WTC11 (cell line): ENCODE measurements around the gene SPTY2D1. TPM values are rescaled to one million over a fixed set of nuclear protein-coding genes. Genes with fewer than 3 reads are reported as not detected.

Source experiments
- ARID4B ChIP-seq: sonication (generic); formaldehyde crosslinking; IDR thresholded peaks from 2 replicates; pipeline ENCODE4 v1.8.0; 2023; ENCODE audit warnings: missing genetic modification reagents, mild to moderate bottlenecking, borderline replicate concordance
- ATF1 ChIP-seq: sonication (generic); formaldehyde crosslinking; IDR thresholded peaks from 2 replicates; pipeline ENCODE4 v1.8.1; 2023; ENCODE audit warnings: mild to moderate bottlenecking, moderate library complexity, missing genetic modification reagents
- ATF2 ChIP-seq: sonication (generic); formaldehyde crosslinking; IDR thresholded peaks from 2 replicates; pipeline ENCODE4 v1.8.1; 2022; ENCODE audit warnings: low read depth, missing genetic modification reagents, borderline replicate concordance
- CBFB ChIP-seq: sonication (generic); formaldehyde crosslinking; IDR thresholded peaks from 2 replicates; pipeline ENCODE4 v1.8.1; 2022; ENCODE audit warnings: mild to moderate bottlenecking, low read depth, missing genetic modification reagents
- E2F1 ChIP-seq: sonication (generic); formaldehyde crosslinking; IDR thresholded peaks from 2 replicates; pipeline ENCODE4 v1.8.0; 2022; ENCODE audit warnings: mild to moderate bottlenecking, missing genetic modification reagents
- E2F4 ChIP-seq: sonication (generic); formaldehyde crosslinking; IDR thresholded peaks from 2 replicates; pipeline ENCODE4 v1.8.1; 2022; ENCODE audit warnings: low read depth, mild to moderate bottlenecking, moderate library complexity, missing genetic modification reagents, borderline replicate concordance
- IRF2 ChIP-seq: sonication (generic); formaldehyde crosslinking; IDR thresholded peaks from 2 replicates; pipeline ENCODE4 v1.8.0; 2022; ENCODE audit warnings: low read depth, missing genetic modification reagents, borderline replicate concordance
- JAZF1 ChIP-seq: fragments of 250-450 bp; sonication (Bioruptor Pico); IDR thresholded peaks from 2 replicates; pipeline ENCODE4 v1.9.0; 2021; ENCODE audit warnings: moderate library complexity, mild to moderate bottlenecking, inconsistent platforms
- MAX ChIP-seq: sonication (generic); formaldehyde crosslinking; IDR thresholded peaks from 2 replicates; pipeline ENCODE4 v1.8.0; 2022; ENCODE audit warnings: mild to moderate bottlenecking, missing genetic modification reagents
- MLX ChIP-seq: sonication (generic); formaldehyde crosslinking; IDR thresholded peaks from 2 replicates; pipeline ENCODE4 v1.8.1; 2023; ENCODE audit warnings: mild to moderate bottlenecking, missing genetic modification reagents, moderate library complexity
- NFATC4 ChIP-seq: fragments of 250-450 bp; sonication (Bioruptor Pico); IDR thresholded peaks from 2 replicates; pipeline ENCODE4 v1.9.0; 2021; ENCODE audit warnings: mild to moderate bottlenecking
- NFYB ChIP-seq: sonication (generic); formaldehyde crosslinking; conservative IDR thresholded peaks from 2 replicates; pipeline ENCODE4 v1.8.0; 2022; ENCODE audit warnings: low read depth, missing genetic modification reagents
- RORB ChIP-seq: fragments of 250-450 bp; sonication (Bioruptor Pico); IDR thresholded peaks from 2 replicates; pipeline ENCODE4 v1.9.0; 2021; ENCODE audit warnings: mild to moderate bottlenecking
- STAT6 ChIP-seq: sonication (generic); formaldehyde crosslinking; conservative IDR thresholded peaks from 2 replicates; pipeline ENCODE4 v1.8.1; 2023; ENCODE audit warnings: mild to moderate bottlenecking, low read depth, missing genetic modification reagents, moderate library complexity
- TP53 ChIP-seq: sonication (generic); formaldehyde crosslinking; IDR thresholded peaks from 2 replicates; pipeline ENCODE4 v1.8.1; 2023; ENCODE audit warnings: mild to moderate bottlenecking, missing genetic modification reagents
- ZMAT4 ChIP-seq: fragments of 250-450 bp; sonication (Bioruptor Pico); IDR thresholded peaks from 2 replicates; pipeline ENCODE4 v1.9.0; 2021; ENCODE audit warnings: mild to moderate bottlenecking
- ZNF219 ChIP-seq: sonication (generic); formaldehyde crosslinking; IDR thresholded peaks from 2 replicates; pipeline ENCODE4 v1.8.0; 2023; ENCODE audit warnings: missing genetic modification reagents, mild to moderate bottlenecking, borderline replicate concordance
- ZNF423 ChIP-seq: fragments of 250-450 bp; sonication (Bioruptor Pico); IDR thresholded peaks from 2 replicates; pipeline ENCODE4 v2.1.2; 2022; ENCODE audit warnings: mild to moderate bottlenecking, moderate library complexity
- ZNF532 ChIP-seq: fragments of 250-450 bp; sonication (Bioruptor Pico); IDR thresholded peaks from 2 replicates; pipeline ENCODE4 v1.9.0; 2021; ENCODE audit warnings: mild to moderate bottlenecking, borderline replicate concordance
- total RNA-seq: library from RNA; stranded (reverse); gene quantifications from 3 replicates; pipeline ENCODE4 v1.2.3, GENCODE V29; 2021

The SPTY2D1 gene
- total RNA-seq, 1 experiment from 2014 or later = 14.3 TPM

- no peak for TF ChIP-seq E2F4 (CRISPR knock-in tag)
- 0 out of 2 replicates have a peak, but pooled peaks have one; percentile 41 for TF ChIP-seq ARID4B (CRISPR knock-in tag)
- no peak for TF ChIP-seq MLX
- peak; percentile 34; the same call in 1 of the 2 replicates for TF ChIP-seq MAX
- TF ChIP-seq ZMAT4 (CRISPR knock-in tag) = no peak
- no peak for TF ChIP-seq ATF2
- no peak for TF ChIP-seq TP53 (CRISPR knock-in tag)
- TF ChIP-seq IRF2 (CRISPR knock-in tag) = no peak
- TF ChIP-seq ATF1 = no peak
- TF ChIP-seq STAT6 (CRISPR knock-in tag) = no peak
- TF ChIP-seq ZNF532 (CRISPR knock-in tag) = no peak
- TF ChIP-seq ZNF219 (CRISPR knock-in tag) = no peak
- no peak for TF ChIP-seq RORB
- TF ChIP-seq NFATC4 (CRISPR knock-in tag) = no peak
- TF ChIP-seq JAZF1 = no peak
- TF ChIP-seq E2F1 (CRISPR knock-in tag) = peak; percentile 28; the same call in 1 of the 2 replicates
- TF ChIP-seq NFYB (CRISPR knock-in tag) = no peak
- TF ChIP-seq CBFB = no peak
- no peak for TF ChIP-seq ZNF423 (CRISPR knock-in tag)
Observed at GRCh38 chr11:18588297-18589252, 45.6 kb downstream of the SPTY2D1 start, which contains the start of gene UEVLD (continued).
